NCI-H2171 (cell line): Measurements from ENCODE around the gene MLST8.

Experiments used
- DNase-seq: peaks from one replicate; lab custom pipeline; 2025; lab: John Stamatoyannopoulos, UW

MLST8 gene

GRCh38 chr16:2209258-2210008 lies 4.2 kb downstream of the MLST8 start:
- no peak for DNase-seq

GRCh38 chr16:2210009-2210332 lies 4.7 kb downstream of the MLST8 start:
- DNase-seq, result no peak

- DNase-seq, result no peak
Observed at GRCh38 chr16:2210386-2211365, 5.4 kb downstream of the MLST8 start, which contains the start of gene BRICD5. Gene BRICD5 (minus strand): TSS chr16:2210863. CDS start chr16:2210833, 30 bp downstream.

GRCh38 chr16:2211923-2212347 lies 6.7 kb downstream of the MLST8 start:
- no peak for DNase-seq

GRCh38 chr16:2212362-2213324 lies 7.4 kb downstream of the MLST8 start:
- DNase-seq, result no peak

GRCh38 chr16:2213817-2214718 lies 8.8 kb downstream of the MLST8 start:
- no peak for DNase-seq

GRCh38 chr16:2214719-2214968 lies 9.4 kb downstream of the MLST8 start, which contains the start of gene PGP:
Gene PGP (minus strand): TSS chr16:2214840. CDS start chr16:2214777, 63 bp downstream.
- no peak for DNase-seq

- no peak for DNase-seq
Observed at GRCh38 chr16:2216330-2216729, 11.1 kb downstream of the MLST8 start.

GRCh38 chr16:2223221-2223941 lies 18.1 kb downstream of the MLST8 start, which contains the start of gene E4F1:
Gene E4F1 (plus strand): TSS chr16:2223591. CDS start chr16:2223614, 23 bp downstream.
- peak; percentile 99 for DNase-seq

GRCh38 chr16:2223942-2224486 lies 18.8 kb downstream of the MLST8 start:
- DNase-seq, result no peak

GRCh38 chr16:2226245-2226793 lies 21.1 kb downstream of the MLST8 start:
- no peak for DNase-seq

GRCh38 chr16:2226918-2227317 lies 21.7 kb downstream of the MLST8 start:
- DNase-seq, result no peak

GRCh38 chr16:2228161-2228824 lies 23.0 kb downstream of the MLST8 start:
- DNase-seq, result no peak

GRCh38 chr16:2229091-2229490 lies 23.8 kb downstream of the MLST8 start:
- DNase-seq, result no peak

GRCh38 chr16:2229632-2230250 lies 24.5 kb downstream of the MLST8 start:
- no peak for DNase-seq

GRCh38 chr16:2230376-2230775 lies 25.1 kb downstream of the MLST8 start:
- no peak for DNase-seq

- DNase-seq, result no peak
Observed at GRCh38 chr16:2231016-2231931, 26.0 kb downstream of the MLST8 start.
